ENCODE results near the gene PSMB11. TPM values are rescaled to one million over a fixed set of nuclear protein-coding genes. Genes with fewer than 3 reads are reported as not detected.
"Not testable (repeated sequence)": the region's sequence is repeated elsewhere in the genome, so short reads cannot be mapped to it uniquely, and the experiment has no call there.

Gene PSMB11
- total RNA-seq: not detected
- long read RNA-seq: 0 reads

- DNase-seq (no peak), ATAC-seq (no peak)
- intact Hi-C loops (cut with DNase I, micrococcal nuclease): no loop called here
These were observed at the start of gene PSMB11 for GRCh38 chr14:23042162-23042965. TSS of gene PSMB11 (plus strand) at chr14:23042212. CDS start at chr14:23042226, 14 bp downstream.

DNA sequence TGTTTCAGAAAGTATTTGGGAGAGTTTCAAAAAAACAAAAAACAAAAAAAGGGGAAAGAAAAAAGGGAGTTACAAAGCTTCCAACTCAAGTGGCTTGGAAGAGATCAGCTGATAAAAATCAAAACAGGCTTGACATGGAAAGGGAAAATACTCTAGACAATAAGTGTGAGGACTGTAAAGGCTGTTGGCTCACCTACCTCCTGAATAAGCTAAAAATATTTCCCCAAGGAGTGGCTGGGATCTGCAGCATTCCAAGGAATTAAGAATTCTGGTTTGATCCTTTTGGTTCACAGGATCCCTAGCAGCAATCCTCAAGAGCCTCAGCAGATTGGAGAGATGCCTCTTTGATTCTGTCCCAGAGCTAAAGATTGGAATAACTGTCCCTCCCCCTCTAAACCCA, 48.5 kb upstream of the PSMB11 start:
- DNase-seq (no peak), ATAC-seq (no peak)
- intact Hi-C loops (cut with DNase I, micrococcal nuclease): no loop called here

DNA sequence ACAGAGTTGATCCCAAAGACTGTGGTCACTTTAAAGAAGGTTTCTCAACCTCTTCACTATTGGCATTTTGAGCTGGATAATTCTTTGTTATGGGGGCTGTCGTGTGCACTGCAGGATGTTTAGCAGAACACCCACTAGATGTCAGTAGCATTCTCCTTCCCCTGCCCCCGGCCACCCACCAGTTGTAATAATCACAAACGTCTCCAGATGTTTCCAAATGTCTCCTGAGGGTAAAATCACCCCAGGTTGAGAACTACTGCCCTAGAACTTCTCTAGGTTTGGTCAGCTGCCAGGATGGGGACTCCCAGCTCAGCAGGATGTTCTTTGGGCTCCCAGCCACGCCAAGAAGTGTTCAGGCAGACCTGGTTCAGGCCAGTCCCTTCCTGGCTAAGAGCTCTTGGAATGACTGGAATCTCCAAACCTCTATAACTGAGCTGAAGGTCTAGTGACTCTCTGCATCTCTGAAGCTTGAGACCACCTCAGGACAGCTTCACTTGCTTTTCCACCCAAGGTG, 47.2 kb upstream of the PSMB11 start:
- ATAC-seq: peak; percentile 40
- no peak for DNase-seq

GRCh38 chr14:22995889-22996625, 46.0 kb upstream of the PSMB11 start:
- intact Hi-C loops (cut with DNase I, micrococcal nuclease): no loop called here
- ATAC-seq (no peak), DNase-seq (no peak)

More for the DNA sequence above, 47.2 kb upstream of the PSMB11 start:
- intact Hi-C loops (cut with DNase I, micrococcal nuclease): no loop called here

- ATAC-seq (no peak), DNase-seq (no peak)
- intact Hi-C loops (cut with DNase I, micrococcal nuclease): no loop called here
These were observed 45.0 kb upstream of the PSMB11 start for GRCh38 chr14:22996768-22997654.

DNA sequence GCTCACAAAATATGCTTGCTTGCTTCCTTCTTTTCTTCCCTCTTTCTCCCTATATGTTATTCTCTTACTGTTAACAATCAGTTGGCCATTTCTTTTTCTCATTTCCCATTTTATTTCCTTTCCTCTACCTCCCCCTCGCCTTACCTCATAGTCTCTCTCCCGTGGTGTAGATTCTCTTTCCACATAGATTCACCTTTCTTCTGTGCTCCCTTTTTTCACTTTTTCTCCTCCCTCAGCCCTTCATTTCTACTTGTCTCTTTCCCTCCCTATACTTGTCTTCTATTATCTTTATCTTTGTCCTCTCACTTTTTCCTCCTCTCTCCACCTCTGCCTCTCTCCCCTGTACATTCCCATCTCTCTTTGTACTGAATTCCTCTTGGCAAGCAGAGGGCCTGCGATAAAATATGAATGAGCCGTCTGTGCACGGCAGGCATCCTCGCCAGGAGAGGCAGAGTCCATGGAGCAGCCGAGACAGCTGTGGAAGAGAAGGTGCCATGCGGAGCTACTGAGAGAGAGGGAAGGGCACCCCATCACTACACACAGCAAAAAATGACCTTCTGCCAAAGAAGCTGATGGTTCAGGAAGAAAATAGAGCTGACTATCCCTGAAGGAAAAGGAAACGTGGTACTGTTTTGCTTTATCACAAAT, 44.2 kb upstream of the PSMB11 start:
- intact Hi-C loops (cut with DNase I, micrococcal nuclease): no loop called here
- DNase-seq (no peak), ATAC-seq (peak; percentile 51)

DNA sequence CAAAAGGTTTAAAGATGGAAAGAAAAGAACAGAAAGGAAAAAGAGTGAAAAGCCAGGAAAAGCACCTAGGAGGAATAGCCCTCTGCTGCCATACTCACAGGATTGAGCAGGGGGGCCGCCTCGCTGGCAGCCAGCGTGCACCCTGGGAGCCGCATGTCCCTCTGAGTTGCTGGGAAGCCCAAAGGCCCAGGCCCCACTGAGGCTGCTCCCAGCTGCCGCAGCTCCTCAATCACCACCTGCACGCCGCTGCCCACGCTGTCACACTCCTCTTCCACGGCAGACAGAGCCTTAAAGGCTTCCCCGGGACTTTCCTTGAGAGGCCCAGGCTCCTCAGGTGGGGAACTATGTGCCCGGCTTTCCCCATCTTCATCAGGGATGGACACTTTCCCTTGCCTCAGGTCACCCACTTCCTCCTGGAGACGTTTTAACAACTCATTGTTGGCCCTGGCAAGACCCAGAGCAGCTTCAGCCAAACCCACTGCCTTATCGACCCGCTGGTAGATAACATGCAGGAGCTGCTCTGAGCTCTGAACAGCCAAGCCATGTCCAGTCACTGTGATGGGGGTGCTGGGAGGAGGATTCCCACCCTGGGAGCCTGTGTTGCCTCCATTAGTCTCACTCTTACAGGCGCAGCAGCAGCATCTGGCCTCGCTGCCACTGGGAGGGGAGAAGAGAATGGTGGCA, 43.5 kb upstream of the PSMB11 start:
- no peak for DNase-seq
- no peak for ATAC-seq
- intact Hi-C loops (cut with DNase I, micrococcal nuclease): no loop called here

DNA sequence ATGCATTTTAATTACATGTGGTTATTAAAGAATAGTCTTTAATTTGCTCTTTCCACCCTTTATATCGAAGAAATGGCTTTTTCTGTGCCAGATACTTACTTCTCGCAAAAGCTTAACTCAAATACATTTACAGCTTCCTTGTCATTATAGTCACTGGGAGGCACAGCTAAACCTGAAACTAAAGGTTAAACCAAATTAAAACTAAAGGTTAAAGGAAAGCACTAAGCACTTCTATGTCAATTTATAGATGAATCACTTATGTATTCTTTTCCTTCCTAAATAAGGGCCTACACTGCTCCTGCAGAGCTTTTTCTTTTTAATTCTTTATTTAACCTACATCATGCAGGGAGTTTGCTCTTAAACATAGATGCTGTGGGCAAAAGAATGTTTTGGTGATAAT, 41.2 kb upstream of the PSMB11 start:
- ATAC-seq: peak; percentile 81
- DNase-seq: no peak
- intact Hi-C loops (cut with DNase I, micrococcal nuclease): no loop called here

DNA sequence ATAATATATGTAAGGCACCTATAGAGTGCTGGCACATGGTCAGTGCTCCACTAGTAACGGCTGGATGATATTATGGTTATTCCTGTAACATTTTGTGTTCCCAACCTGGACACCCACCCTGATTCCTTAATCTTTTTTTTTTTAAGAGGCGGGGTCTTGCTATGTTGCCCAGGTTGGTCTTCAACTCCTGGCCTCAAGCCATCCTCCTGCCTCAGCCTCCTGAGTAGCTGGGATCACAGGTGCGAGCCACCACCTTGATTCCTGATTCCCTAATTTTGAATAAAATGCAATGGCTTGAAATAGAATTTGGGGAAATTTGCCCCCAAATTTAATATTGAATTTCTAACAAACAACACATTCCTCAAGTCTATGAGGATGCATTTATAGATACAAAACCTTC, 39.4 kb upstream of the PSMB11 start:
- intact Hi-C loops (cut with DNase I, micrococcal nuclease): no loop called here
- DNase-seq (no peak), ATAC-seq (no peak)

DNA sequence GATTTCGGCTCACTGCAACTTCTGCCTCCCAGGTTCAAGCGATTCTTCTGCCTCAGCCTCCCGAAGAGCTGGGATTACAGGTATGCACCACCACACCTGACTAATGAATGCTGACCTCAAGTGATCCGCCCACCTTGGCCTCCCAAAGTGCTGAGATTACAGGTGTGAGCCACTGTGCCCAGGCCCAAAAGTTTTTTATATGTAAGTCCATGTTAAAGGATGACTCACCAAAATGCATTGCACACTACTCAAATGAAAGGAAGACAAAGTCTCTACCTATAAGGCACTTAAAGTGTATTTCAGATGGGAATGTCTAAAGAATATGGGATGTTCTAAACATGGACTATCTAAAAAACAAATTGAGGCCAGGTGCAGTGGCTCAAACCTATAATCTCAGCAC, 37.7 kb upstream of the PSMB11 start:
- ATAC-seq; intact Hi-C loops (cut with DNase I, micrococcal nuclease); DNase-seq: not testable (repeated sequence)

DNA sequence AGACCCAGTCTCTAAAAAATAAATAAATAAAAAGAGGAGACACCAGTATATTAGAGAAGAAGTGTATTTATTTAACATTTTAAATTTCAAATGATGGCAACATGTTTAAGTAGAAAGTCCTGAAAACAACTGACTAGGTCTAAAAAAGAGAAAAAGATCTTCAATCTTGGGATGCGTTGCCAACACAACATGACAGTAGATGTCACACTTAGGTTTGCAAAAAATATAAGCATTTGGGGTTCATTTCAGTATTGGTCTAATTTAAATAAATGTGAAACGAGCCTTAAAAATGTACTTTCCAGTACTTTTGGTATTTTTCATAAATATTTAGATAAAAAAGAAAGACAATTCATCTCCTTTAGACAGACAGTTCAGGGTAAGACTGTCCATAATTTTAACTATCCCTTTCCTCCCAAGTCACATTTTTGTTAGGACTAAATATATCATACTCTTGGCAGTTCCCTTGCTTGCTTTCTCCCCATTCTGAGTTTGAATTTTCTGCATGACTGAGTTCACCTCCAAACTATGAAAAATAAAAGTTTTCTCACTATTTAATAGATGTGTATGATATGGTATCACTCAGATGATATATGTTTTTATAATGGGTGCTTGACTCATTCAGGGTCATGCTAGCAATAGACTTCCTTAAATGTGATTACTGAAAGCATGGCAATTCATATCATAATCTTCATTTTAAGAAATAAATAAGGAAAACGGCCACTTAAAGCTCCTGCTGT, 36.4 kb upstream of the PSMB11 start:
- intact Hi-C loops (cut with DNase I, micrococcal nuclease): no loop called here
- ATAC-seq (no peak), DNase-seq (no peak)

GRCh38 chr14:23006188-23006534, 35.9 kb upstream of the PSMB11 start:
- intact Hi-C loops (cut with DNase I, micrococcal nuclease): no loop called here
- ATAC-seq: no peak
- DNase-seq: no peak

- peak; percentile 94 for ATAC-seq
- DNase-seq: peak; percentile 95 to 96
- intact Hi-C loops (cut with DNase I, micrococcal nuclease): no loop called here
These were observed 35.2 kb upstream of the PSMB11 start for GRCh38 chr14:23006544-23007419.

- DNase-seq (no peak), ATAC-seq (no peak)
- intact Hi-C loops (cut with DNase I, micrococcal nuclease): no loop called here
These were observed 33.2 kb upstream of the PSMB11 start for GRCh38 chr14:23008831-23009230.

- no peak for DNase-seq
- intact Hi-C loops (cut with DNase I, micrococcal nuclease): no loop called here
- no peak for ATAC-seq
These were observed 32.5 kb upstream of the PSMB11 start for GRCh38 chr14:23009483-23009938.

GRCh38 chr14:23009939-23010726, 31.9 kb upstream of the PSMB11 start, which contains the start of gene C14orf93:
TSS of gene C14orf93 (minus strand) at chr14:23010143. CDS start at chr14:22999023, 11,120 bp downstream.
- intact Hi-C loops (cut with DNase I, micrococcal nuclease): no loop called here
- DNase-seq (peak; percentile 82 to 92), ATAC-seq (peak; percentile 53)
